NCI-H2227 (cell line): ENCODE measurements around the gene MAPK11.

Source experiments
- DNase-seq: peaks from one replicate; lab custom pipeline; 2025; ENCODE audit not compliant: unreplicated experiment; lab: John Stamatoyannopoulos, UW

The MAPK11 gene

GRCh38 chr22:50227579-50228215 lies 42.5 kb downstream of the MAPK11 start:
- no peak for DNase-seq

DNA sequence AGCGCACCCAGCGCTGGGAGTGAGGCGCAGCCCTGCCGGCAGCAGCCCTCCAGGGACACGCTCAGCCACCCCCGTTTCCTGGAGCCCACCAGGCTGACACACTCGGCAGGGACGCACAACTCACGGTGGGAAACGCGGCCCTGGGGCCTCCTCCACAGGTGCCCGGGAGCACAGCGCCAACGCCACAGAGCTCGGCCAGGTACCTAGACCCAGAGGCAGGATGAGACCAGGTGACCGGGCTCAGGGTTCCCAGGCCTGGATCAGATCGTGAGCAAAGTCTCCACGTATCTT lies 43.4 kb downstream of the MAPK11 start:
- DNase-seq: no peak

GRCh38 chr22:50226063-50226874 lies 43.9 kb downstream of the MAPK11 start:
- DNase-seq: no peak

- no peak for DNase-seq
Measured at GRCh38 chr22:50225200-50225969, 44.8 kb downstream of the MAPK11 start.

GRCh38 chr22:50224071-50224470 lies 46.1 kb downstream of the MAPK11 start:
- no peak for DNase-seq

DNA sequence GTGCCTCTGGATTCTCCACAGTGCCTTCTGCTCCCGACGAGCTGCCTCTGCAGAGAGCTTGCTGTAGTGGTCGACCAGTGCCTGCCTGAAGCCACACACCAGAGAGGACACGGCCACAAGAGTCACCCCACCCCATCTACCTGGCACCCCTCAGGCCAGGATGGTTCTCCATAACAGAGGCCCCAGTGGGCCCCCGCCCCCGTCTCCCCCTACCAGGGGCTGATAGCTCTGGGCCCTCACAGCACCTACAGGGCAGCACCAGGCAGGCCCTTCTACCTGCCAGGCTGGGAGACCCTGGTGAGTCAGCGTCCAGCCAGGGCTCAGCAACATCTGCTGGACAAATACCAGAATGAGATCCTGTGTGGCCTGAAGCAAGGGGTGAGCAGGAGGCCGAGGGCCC lies 47.7 kb downstream of the MAPK11 start:
- DNase-seq: no peak

GRCh38 chr22:50221410-50222300 lies 48.5 kb downstream of the MAPK11 start:
- DNase-seq: no peak

GRCh38 chr22:50220603-50221409 lies 49.4 kb downstream of the MAPK11 start:
- no peak for DNase-seq

DNA sequence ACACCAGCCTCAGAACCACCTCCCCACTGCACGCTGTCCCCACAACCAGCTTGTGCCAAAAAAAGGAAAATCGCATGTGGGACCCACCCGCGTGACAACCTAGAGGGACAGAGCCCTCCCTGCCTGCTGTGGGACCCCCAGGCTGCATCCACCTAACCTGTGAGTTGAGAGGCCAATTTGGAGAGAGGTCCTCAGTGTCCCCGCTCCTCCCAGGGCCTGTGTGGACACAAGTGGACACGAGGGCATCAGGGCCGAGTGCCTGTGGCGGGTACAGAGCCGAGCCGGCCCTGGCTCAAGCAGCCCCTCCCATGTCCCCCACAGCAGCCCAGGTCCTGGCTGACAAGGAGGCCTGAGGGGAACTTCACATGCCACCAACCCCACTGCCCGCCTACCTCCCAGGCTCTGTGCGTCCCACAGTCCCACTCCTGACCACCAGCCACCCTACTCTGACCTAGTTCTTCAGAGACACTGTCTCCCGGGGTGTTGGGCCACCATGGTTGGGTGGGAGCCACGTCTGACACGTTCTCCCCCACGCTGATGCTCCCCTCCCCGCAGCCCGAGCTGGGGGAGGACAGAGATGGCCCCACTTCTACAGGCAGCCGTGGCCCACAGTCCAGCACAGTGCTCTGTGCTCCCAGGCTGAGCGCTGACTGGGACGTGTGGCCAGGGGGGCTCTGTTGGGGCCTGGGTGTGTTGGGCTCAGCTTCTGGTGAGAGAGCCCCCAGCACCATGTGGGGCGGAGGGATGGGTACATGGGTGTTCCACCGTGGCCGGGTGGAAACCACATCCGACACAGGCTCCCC lies 50.2 kb downstream of the MAPK11 start:
- no peak for DNase-seq

GRCh38 chr22:50218996-50219727 lies 51.0 kb downstream of the MAPK11 start:
- peak; percentile 24 for DNase-seq

- DNase-seq: no peak
Measured at GRCh38 chr22:50218153-50218995, 51.8 kb downstream of the MAPK11 start.

GRCh38 chr22:50217543-50218152 lies 52.5 kb downstream of the MAPK11 start:
- no peak for DNase-seq

DNA sequence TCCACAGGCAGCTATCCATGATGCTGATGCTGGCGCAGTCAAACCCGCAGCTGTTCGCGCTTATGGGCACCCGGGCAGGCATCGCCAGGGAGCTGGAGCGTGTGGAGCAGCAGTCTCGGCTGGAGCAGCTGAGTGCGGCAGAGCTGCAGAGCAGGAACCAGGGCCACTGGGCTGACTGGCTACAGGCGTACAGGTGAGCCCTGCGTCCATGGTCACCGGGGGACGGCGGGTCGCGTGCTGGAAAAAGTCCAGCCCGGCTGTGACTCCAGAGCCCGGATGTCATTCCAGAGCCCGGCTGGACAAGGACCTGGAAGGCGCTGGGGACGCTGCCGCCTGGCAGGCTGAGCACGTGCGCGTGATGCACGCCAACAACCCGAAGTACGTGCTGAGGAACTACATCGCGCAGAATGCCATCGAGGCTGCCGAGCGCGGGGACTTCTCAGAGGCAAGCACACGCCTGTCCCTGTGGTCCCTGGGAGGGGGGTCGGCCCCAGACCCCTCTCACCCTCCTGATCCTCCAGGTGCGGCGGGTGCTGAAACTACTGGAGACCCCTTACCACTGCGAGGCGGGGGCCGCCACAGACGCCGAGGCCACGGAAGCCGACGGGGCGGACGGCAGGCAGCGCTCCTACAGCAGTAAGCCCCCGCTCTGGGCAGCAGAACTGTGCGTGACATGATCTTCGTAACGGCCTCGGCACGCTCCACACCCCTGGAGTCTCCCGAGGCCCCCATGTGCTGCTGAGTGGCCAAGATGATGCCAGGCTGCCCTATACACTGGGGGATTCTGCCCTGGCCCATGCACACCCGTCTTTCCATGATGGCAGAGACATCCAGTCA lies 53.3 kb downstream of the MAPK11 start:
- DNase-seq: no peak

DNA sequence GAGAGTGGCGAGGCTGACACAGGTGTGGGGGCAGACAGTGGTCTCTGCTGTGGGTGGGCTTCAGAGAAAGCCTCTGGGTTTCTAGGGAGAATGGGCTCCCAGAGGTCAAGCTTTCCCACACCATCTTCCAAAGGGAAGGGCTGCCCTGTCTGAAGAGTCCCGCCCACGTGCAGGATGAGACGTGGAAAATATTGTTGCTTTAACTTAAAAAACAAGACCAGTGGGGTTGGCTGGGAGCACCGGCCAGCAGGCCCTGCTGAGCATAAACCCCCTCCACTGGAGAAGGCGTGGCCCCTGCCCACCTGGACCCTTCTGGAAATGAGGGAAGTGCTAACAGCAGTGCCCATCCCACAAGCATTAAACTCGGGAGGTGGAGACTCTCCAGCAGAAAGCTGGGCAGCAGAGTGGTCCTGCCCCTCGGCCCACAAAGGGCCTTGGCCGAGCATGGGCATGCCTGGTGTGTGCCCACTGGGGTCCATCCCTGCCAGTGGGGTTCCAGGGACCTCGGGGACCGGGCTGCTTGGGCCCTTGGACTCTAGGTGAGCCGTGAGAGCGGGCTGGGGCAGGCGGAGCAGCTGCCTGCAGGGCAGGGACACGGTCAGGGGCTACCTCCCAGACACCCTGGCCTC lies 54.0 kb downstream of the MAPK11 start:
- DNase-seq: no peak

- no peak for DNase-seq
Measured at GRCh38 chr22:50215297-50216054, 54.7 kb downstream of the MAPK11 start.
